Measurements from ENCODE around the gene CYSLTR2. TPM values are rescaled to one million over a fixed set of nuclear protein-coding genes. Genes with fewer than 3 reads are reported as not detected.

Gene CYSLTR2
- total RNA-seq, 1 donor from 2014 or later = not detected

DNA sequence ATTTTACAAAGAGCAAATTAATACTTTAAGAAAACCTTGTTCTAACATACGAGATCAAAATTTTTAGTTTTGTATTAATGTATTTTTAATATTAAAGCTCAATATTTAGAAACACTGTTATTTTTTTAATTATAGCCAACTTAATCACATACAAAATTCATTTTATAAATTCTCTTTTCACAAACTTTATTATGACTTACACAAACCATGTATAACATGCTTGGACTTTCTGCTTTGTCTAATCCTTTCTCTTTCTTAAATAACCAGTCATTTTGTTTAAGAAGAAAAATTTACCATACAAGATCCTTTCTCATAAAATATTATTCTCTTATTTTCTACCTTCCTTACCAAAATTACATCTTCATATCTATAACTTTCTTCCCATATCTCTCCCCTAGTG, 62.2 kb downstream of the CYSLTR2 start:
- DNase-seq (ENCODE audit: low read depth) = no peak
- H3K4me3 ChIP-seq (ENCODE audit: low read depth, low read length) = no peak overlapping the region
- TF ChIP-seq, protein P1, sequence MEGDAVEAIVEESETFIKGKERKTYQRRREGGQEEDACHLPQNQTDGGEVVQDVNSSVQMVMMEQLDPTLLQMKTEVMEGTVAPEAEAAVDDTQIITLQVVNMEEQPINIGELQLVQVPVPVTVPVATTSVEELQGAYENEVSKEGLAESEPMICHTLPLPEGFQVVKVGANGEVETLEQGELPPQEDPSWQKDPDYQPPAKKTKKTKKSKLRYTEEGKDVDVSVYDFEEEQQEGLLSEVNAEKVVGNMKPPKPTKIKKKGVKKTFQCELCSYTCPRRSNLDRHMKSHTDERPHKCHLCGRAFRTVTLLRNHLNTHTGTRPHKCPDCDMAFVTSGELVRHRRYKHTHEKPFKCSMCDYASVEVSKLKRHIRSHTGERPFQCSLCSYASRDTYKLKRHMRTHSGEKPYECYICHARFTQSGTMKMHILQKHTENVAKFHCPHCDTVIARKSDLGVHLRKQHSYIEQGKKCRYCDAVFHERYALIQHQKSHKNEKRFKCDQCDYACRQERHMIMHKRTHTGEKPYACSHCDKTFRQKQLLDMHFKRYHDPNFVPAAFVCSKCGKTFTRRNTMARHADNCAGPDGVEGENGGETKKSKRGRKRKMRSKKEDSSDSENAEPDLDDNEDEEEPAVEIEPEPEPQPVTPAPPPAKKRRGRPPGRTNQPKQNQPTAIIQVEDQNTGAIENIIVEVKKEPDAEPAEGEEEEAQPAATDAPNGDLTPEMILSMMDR (conservative IDR thresholded peaks at IDR 0.05; ENCODE audit: low read depth, low read length) = no peak

DNA sequence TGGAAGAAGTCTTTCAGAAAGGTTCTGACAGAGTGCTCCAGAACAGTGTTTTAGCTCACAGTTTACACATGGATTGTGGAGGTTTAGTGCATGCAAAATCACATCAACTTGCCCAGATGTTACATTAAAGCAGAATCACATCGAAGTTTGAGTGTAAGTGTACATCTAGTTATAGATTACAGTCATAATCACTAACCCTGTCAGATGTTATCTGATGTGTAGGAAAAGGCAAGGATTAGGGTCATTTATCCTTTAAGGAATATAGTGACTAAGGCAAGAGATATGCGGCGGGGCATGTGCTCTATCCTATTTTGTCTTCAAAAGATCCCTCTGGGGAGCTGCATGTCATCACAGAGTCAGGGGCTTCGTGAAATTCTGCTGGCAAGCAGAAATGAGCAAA, 66.9 kb downstream of the CYSLTR2 start:
- H3K4me3 ChIP-seq (ENCODE audit: low read depth, low read length) = no peak overlapping the region
- DNase-seq (ENCODE audit: low read depth) = no peak
- TF ChIP-seq, protein P1 (conservative IDR thresholded peaks at IDR 0.05; ENCODE audit: low read depth, low read length) = no peak

DNA sequence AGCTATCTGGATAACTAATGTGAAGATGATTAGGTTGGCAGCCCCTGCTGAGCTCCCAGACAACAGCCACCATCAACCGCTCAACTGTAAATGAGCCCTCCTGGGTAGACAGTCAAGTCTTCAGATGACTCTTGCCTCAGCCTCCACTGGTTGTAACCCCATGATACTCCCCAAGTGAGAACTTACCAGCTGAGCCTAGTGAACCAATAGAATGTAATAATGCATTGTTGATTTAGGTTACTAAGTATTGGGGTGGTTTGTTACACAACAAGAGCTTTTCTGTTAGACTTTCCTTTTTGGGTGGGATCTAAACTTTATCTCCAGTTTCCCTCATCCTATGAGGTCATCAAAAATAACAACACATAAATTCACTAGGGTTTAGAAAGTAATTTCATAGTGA, 69.4 kb downstream of the CYSLTR2 start:
- TF ChIP-seq, protein P1 (conservative IDR thresholded peaks at IDR 0.05; ENCODE audit: low read depth, low read length) = no peak
- no peak for DNase-seq (ENCODE audit: low read depth)
- no peak overlapping the region for H3K4me3 ChIP-seq (ENCODE audit: low read depth, low read length)

DNA sequence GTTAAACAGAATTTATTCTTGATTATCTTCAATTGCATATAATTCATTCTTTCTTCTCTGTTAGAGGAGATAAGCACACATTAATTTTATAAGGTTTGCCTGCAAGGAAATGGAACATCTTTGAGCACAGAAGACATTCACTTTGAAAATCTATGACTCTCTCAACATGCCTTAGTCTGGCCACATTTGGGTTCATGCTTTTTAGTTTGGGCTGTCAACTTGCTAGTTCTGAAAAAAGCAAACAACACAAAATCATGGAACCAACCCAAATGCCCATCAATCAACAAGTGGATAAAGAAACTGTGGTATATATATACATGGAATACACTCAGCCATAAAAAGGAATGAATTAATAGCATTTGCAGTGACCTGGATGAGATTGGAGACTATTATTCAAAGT, 71.5 kb downstream of the CYSLTR2 start:
- no peak overlapping the region for H3K4me3 ChIP-seq (ENCODE audit: low read depth, low read length)
- no peak for DNase-seq (ENCODE audit: low read depth)
- TF ChIP-seq, protein P1 (conservative IDR thresholded peaks at IDR 0.05; ENCODE audit: low read depth, low read length) = no peak

DNA sequence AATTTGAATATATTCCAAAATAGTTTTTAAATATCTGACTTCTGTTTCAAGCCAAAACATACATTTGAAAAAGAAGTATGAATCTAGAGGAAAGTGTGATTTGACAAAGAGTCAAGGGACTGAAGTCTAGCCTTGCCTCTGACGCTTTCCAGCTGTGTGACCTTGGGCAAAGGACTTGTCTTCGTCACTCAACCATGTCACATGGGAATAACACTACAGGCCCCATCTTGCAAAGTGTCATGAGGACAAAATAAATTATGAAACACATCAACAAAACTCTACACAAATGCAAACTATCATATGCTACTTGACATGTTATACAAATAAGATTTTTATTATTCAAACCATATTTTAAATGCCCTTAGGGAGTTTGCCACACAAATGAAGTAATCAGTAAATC, 73.0 kb downstream of the CYSLTR2 start:
- TF ChIP-seq, protein P1 (conservative IDR thresholded peaks at IDR 0.05; ENCODE audit: low read depth, low read length) = no peak
- no peak for DNase-seq (ENCODE audit: low read depth)
- H3K4me3 ChIP-seq (ENCODE audit: low read depth, low read length) = no peak overlapping the region

DNA sequence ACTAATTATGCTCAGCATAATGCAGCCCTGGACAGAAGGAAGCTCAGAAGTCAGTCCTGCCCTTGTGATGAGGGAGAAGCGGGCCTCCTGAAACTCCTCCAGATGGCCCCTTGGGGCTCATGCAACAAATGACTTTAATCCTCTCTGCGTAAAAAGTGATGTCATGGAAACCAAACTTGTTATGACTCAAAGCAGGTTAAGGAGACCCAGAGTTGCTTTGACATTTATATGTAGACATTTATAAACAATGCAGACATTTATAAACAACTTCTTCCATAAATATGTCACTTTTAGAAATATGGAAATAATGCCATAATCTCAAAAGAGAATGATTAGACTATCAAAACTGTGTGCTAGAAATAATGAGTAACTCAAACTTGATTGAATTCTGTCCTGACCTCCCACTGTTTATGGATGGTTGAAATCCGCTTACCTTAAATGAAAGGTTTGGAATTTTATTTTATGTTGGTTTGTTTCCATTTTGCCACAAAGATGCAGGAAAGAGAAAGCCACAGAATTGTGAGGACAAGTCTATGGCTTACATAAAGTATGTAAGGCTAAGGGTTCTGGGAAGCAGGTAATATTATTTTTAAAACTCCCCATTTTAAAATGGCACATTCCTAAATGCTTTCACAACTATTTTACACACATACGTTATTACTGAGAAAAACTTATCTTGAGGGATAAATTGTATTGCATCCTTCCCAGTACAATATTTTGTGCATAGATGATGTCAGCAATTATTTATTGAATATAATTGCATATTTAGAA, 73.7 kb downstream of the CYSLTR2 start:
- no peak for DNase-seq (ENCODE audit: low read depth)
- TF ChIP-seq, protein P1 (conservative IDR thresholded peaks at IDR 0.05; ENCODE audit: low read depth, low read length) = no peak

DNA sequence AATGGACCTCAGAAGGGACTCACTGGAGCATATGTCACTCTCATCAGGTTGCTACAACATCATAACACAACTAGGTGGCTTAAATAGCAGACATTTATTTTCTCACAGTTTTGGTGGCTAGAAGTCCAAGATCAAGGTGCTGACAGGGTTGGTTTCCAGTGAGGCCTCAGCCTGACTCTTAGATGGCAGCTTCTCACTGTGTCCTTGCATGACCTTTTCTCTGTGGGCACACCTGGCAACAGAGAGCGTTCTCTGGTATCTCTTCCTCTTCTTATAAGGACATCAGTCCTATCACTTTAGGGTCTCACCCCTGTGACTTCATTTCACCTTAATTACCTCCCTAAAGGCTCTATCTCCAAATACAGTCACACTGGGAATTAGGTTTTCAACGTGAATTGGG, 74.5 kb downstream of the CYSLTR2 start:
- TF ChIP-seq, protein P1 (conservative IDR thresholded peaks at IDR 0.05; ENCODE audit: low read depth, low read length) = no peak
- DNase-seq (ENCODE audit: low read depth) = no peak

More for the DNA sequence above, 73.7 kb downstream of the CYSLTR2 start:
- no peak overlapping the region for H3K4me3 ChIP-seq (ENCODE audit: low read depth, low read length)

More for the DNA sequence above, 74.5 kb downstream of the CYSLTR2 start:
- H3K4me3 ChIP-seq (ENCODE audit: low read depth, low read length) = no peak overlapping the region
